WTC11 (cell line): ENCODE measurements around the gene OTOS. TPM values are rescaled to one million over a fixed set of nuclear protein-coding genes. Genes with fewer than 3 reads are reported as not detected.

Experiments
- ATAC-seq: fragments of 200-7000 bp; cut with Tn5 transposase; 2 replicates; pipeline ENCODE4 v1.10.0; 2021; ENCODE audit warnings: mild to moderate bottlenecking, moderate library complexity
- CTCF ChIA-PET: fragments of 300-600 bp; sonication (Branson Sonifier 250); formaldehyde crosslinking; loops from one replicate; lab custom pipeline; 2021; ENCODE audit warnings: antibody characterized with exemption; lab: Charles Lee
- POLR2A ChIA-PET: fragments of 350-600 bp; sonication (Branson Sonifier 250); formaldehyde crosslinking; loops from one replicate; lab custom pipeline; 2021; ENCODE audit warnings: antibody characterized with exemption; lab: Charles Lee
- DNase-seq: peaks from one replicate; pipeline ENCODE4 v3.0.0; 2021; ENCODE audit warnings: low spot score
- H3K27ac Mint-ChIP-seq: 2 replicates; pipeline ENCODE4 v1.8.0; 2021; ENCODE audit warnings: mixed read lengths
- H3K27me3 Mint-ChIP-seq: 2 replicates; pipeline ENCODE4 v1.8.0; 2021; ENCODE audit warnings: low read depth, mild to moderate bottlenecking, moderate library complexity, mixed read lengths
- H3K36me3 Mint-ChIP-seq: 2 replicates; pipeline ENCODE4 v1.8.0; 2021; ENCODE audit warnings: mixed read lengths
- H3K4me1 Mint-ChIP-seq: 2 replicates; pipeline ENCODE4 v1.8.0; 2022; ENCODE audit warnings: mixed read lengths
- H3K4me3 Mint-ChIP-seq: 2 replicates; pipeline ENCODE4 v1.8.0; 2021; ENCODE audit warnings: mild to moderate bottlenecking, moderate library complexity, mixed read lengths
- H3K9me3 Mint-ChIP-seq: 2 replicates; pipeline ENCODE4 v1.8.0; 2021; ENCODE audit warnings: mixed read lengths
- ELF4 ChIP-seq: sonication (generic); formaldehyde crosslinking; IDR thresholded peaks from 2 replicates; pipeline ENCODE4 v1.8.1; 2022; ENCODE audit warnings: low read depth, mild to moderate bottlenecking, moderate library complexity, missing genetic modification reagents
- ESRRA ChIP-seq: sonication (generic); formaldehyde crosslinking; IDR thresholded peaks from 2 replicates; pipeline ENCODE4 v1.8.1; 2022; ENCODE audit warnings: mild to moderate bottlenecking, missing genetic modification reagents, borderline replicate concordance
- GTF2I ChIP-seq: fragments of 250-450 bp; sonication (Bioruptor Pico); conservative IDR thresholded peaks from 2 replicates; pipeline ENCODE4 v1.4.0; 2021; ENCODE audit warnings: mild to moderate bottlenecking
- IRF2 ChIP-seq: sonication (generic); formaldehyde crosslinking; IDR thresholded peaks from 2 replicates; pipeline ENCODE4 v1.8.0; 2022; ENCODE audit warnings: low read depth, missing genetic modification reagents, borderline replicate concordance
- KAT7 ChIP-seq: sonication (generic); formaldehyde crosslinking; IDR thresholded peaks from 2 replicates; pipeline ENCODE4 v1.8.1; 2023; ENCODE audit warnings: missing genetic modification reagents, mild to moderate bottlenecking, borderline replicate concordance
- RELA ChIP-seq: sonication (generic); formaldehyde crosslinking; IDR thresholded peaks from 2 replicates; pipeline ENCODE4 v1.8.1; 2022; ENCODE audit warnings: missing genetic modification reagents, mild to moderate bottlenecking, borderline replicate concordance
- SP1 ChIP-seq: sonication (generic); formaldehyde crosslinking; conservative IDR thresholded peaks from 2 replicates; pipeline ENCODE4 v1.8.1; 2022; ENCODE audit warnings: missing genetic modification reagents
- ZBTB21 ChIP-seq: sonication (generic); formaldehyde crosslinking; IDR thresholded peaks from 2 replicates; pipeline ENCODE4 v1.8.1; 2023; ENCODE audit warnings: mild to moderate bottlenecking, missing genetic modification reagents, borderline replicate concordance
- ZNF121 ChIP-seq: sonication (generic); formaldehyde crosslinking; IDR thresholded peaks from 2 replicates; pipeline ENCODE4 v1.8.0; 2023; ENCODE audit warnings: missing genetic modification reagents
- ZNF317 ChIP-seq: sonication (generic); formaldehyde crosslinking; IDR thresholded peaks from 2 replicates; pipeline ENCODE4 v1.8.1; 2023; ENCODE audit warnings: low read depth, mild to moderate bottlenecking, moderate library complexity, missing genetic modification reagents, borderline replicate concordance
- ZNF423 ChIP-seq: fragments of 250-450 bp; sonication (Bioruptor Pico); IDR thresholded peaks from 2 replicates; pipeline ENCODE4 v2.1.2; 2022; ENCODE audit warnings: mild to moderate bottlenecking, moderate library complexity
- total RNA-seq: library from RNA; stranded (reverse); gene quantifications from 3 replicates; pipeline ENCODE4 v1.2.3, GENCODE V29; 2021
- TF ChIP-seq, protein P1 (sequence below): sonication (generic); formaldehyde crosslinking; IDR thresholded peaks from 2 replicates; pipeline ENCODE4 v1.8.0; 2023; ENCODE audit warnings: missing genetic modification reagents
- TF ChIP-seq, protein P2 (sequence below): fragments of 250-450 bp; sonication (Bioruptor Pico); IDR thresholded peaks from 2 replicates; pipeline ENCODE4 v2.1.2; 2022; ENCODE audit warnings: mild to moderate bottlenecking, moderate library complexity
- TF ChIP-seq, protein P3 (sequence below): sonication (generic); formaldehyde crosslinking; IDR thresholded peaks from 2 replicates; pipeline ENCODE4 v1.8.0; 2022; ENCODE audit warnings: missing genetic modification reagents
- TF ChIP-seq, protein P4 (sequence below): sonication (generic); formaldehyde crosslinking; IDR thresholded peaks from 2 replicates; pipeline ENCODE4 v1.8.1; 2022; ENCODE audit warnings: low read depth, missing genetic modification reagents, borderline replicate concordance
- TF ChIP-seq, protein P5 (sequence below): sonication (generic); formaldehyde crosslinking; IDR thresholded peaks from 2 replicates; pipeline ENCODE4 v1.8.1; 2023; ENCODE audit warnings: mild to moderate bottlenecking, missing genetic modification reagents
- TF ChIP-seq, protein P6 (sequence below): sonication (generic); formaldehyde crosslinking; IDR thresholded peaks from 2 replicates; pipeline ENCODE4 v1.8.1; 2023; ENCODE audit warnings: mild to moderate bottlenecking, missing genetic modification reagents, moderate library complexity
- TF ChIP-seq, protein P7 (sequence below): sonication (generic); formaldehyde crosslinking; IDR thresholded peaks from 2 replicates; pipeline ENCODE4 v1.8.0; 2022; ENCODE audit warnings: mild to moderate bottlenecking, missing genetic modification reagents
- TF ChIP-seq, protein P8 (sequence below): sonication (generic); formaldehyde crosslinking; IDR thresholded peaks from 2 replicates; pipeline ENCODE4 v1.8.1; 2022; ENCODE audit warnings: mild to moderate bottlenecking, moderate library complexity, missing genetic modification reagents

OTOS gene
- total RNA-seq, 1 experiment from 2014 or later = not detected

DNA sequence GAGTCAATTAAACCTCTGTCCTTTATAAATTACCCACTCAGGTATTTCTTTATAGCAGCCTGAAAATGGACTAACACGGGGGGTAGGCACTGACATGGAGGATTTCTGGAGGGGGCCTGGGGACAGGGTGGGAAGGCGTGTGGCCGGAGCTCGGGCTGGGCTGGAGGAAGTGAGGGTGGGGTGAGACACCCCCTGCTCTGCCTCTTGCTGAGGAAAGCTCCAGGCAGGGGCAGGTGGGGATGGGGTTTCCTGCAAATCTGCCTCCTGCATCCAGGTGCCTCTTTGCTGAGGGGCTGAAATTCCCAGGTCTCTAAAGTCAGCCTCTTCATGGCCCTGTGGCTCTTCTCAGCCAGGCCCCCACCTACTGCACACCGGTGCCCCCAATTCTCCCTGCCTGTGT is 25.7 kb upstream of the OTOS start:
- no peak for DNase-seq
- TF ChIP-seq IRF2 = no peak
- TF ChIP-seq, protein P1, sequence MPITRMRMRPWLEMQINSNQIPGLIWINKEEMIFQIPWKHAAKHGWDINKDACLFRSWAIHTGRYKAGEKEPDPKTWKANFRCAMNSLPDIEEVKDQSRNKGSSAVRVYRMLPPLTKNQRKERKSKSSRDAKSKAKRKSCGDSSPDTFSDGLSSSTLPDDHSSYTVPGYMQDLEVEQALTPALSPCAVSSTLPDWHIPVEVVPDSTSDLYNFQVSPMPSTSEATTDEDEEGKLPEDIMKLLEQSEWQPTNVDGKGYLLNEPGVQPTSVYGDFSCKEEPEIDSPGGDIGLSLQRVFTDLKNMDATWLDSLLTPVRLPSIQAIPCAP = no peak
- TF ChIP-seq, protein P2, sequence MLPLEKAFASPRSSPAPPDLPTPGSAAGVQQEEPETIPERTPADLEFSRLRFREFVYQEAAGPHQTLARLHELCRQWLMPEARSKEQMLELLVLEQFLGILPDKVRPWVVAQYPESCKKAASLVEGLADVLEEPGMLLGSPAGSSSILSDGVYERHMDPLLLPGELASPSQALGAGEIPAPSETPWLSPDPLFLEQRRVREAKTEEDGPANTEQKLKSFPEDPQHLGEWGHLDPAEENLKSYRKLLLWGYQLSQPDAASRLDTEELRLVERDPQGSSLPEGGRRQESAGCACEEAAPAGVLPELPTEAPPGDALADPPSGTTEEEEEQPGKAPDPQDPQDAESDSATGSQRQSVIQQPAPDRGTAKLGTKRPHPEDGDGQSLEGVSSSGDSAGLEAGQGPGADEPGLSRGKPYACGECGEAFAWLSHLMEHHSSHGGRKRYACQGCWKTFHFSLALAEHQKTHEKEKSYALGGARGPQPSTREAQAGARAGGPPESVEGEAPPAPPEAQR = no peak
- TF ChIP-seq, protein P3, sequence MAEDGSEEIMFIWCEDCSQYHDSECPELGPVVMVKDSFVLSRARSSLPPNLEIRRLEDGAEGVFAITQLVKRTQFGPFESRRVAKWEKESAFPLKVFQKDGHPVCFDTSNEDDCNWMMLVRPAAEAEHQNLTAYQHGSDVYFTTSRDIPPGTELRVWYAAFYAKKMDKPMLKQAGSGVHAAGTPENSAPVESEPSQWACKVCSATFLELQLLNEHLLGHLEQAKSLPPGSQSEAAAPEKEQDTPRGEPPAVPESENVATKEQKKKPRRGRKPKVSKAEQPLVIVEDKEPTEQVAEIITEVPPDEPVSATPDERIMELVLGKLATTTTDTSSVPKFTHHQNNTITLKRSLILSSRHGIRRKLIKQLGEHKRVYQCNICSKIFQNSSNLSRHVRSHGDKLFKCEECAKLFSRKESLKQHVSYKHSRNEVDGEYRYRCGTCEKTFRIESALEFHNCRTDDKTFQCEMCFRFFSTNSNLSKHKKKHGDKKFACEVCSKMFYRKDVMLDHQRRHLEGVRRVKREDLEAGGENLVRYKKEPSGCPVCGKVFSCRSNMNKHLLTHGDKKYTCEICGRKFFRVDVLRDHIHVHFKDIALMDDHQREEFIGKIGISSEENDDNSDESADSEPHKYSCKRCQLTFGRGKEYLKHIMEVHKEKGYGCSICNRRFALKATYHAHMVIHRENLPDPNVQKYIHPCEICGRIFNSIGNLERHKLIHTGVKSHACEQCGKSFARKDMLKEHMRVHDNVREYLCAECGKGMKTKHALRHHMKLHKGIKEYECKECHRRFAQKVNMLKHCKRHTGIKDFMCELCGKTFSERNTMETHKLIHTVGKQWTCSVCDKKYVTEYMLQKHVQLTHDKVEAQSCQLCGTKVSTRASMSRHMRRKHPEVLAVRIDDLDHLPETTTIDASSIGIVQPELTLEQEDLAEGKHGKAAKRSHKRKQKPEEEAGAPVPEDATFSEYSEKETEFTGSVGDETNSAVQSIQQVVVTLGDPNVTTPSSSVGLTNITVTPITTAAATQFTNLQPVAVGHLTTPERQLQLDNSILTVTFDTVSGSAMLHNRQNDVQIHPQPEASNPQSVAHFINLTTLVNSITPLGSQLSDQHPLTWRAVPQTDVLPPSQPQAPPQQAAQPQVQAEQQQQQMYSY (CRISPR knock-in tag) = no peak
- TF ChIP-seq, protein P4, sequence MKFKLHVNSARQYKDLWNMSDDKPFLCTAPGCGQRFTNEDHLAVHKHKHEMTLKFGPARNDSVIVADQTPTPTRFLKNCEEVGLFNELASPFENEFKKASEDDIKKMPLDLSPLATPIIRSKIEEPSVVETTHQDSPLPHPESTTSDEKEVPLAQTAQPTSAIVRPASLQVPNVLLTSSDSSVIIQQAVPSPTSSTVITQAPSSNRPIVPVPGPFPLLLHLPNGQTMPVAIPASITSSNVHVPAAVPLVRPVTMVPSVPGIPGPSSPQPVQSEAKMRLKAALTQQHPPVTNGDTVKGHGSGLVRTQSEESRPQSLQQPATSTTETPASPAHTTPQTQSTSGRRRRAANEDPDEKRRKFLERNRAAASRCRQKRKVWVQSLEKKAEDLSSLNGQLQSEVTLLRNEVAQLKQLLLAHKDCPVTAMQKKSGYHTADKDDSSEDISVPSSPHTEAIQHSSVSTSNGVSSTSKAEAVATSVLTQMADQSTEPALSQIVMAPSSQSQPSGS (CRISPR knock-in tag) = no peak
- TF ChIP-seq, protein P5, sequence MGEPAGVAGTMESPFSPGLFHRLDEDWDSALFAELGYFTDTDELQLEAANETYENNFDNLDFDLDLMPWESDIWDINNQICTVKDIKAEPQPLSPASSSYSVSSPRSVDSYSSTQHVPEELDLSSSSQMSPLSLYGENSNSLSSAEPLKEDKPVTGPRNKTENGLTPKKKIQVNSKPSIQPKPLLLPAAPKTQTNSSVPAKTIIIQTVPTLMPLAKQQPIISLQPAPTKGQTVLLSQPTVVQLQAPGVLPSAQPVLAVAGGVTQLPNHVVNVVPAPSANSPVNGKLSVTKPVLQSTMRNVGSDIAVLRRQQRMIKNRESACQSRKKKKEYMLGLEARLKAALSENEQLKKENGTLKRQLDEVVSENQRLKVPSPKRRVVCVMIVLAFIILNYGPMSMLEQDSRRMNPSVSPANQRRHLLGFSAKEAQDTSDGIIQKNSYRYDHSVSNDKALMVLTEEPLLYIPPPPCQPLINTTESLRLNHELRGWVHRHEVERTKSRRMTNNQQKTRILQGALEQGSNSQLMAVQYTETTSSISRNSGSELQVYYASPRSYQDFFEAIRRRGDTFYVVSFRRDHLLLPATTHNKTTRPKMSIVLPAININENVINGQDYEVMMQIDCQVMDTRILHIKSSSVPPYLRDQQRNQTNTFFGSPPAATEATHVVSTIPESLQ (CRISPR knock-in tag) = no peak
- TF ChIP-seq ELF4 = no peak
- TF ChIP-seq ZNF423 (CRISPR knock-in tag) = no peak
- TF ChIP-seq, protein P6, sequence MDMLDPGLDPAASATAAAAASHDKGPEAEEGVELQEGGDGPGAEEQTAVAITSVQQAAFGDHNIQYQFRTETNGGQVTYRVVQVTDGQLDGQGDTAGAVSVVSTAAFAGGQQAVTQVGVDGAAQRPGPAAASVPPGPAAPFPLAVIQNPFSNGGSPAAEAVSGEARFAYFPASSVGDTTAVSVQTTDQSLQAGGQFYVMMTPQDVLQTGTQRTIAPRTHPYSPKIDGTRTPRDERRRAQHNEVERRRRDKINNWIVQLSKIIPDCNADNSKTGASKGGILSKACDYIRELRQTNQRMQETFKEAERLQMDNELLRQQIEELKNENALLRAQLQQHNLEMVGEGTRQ (CRISPR knock-in tag) = no peak
- TF ChIP-seq ESRRA (CRISPR knock-in tag) = no peak
- no peak for TF ChIP-seq ZNF317 (CRISPR knock-in tag)
- TF ChIP-seq, protein P7, sequence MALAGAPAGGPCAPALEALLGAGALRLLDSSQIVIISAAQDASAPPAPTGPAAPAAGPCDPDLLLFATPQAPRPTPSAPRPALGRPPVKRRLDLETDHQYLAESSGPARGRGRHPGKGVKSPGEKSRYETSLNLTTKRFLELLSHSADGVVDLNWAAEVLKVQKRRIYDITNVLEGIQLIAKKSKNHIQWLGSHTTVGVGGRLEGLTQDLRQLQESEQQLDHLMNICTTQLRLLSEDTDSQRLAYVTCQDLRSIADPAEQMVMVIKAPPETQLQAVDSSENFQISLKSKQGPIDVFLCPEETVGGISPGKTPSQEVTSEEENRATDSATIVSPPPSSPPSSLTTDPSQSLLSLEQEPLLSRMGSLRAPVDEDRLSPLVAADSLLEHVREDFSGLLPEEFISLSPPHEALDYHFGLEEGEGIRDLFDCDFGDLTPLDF (CRISPR knock-in tag) = no peak
- TF ChIP-seq RELA (CRISPR knock-in tag) = no peak
- TF ChIP-seq SP1 = no peak
- TF ChIP-seq, protein P8, sequence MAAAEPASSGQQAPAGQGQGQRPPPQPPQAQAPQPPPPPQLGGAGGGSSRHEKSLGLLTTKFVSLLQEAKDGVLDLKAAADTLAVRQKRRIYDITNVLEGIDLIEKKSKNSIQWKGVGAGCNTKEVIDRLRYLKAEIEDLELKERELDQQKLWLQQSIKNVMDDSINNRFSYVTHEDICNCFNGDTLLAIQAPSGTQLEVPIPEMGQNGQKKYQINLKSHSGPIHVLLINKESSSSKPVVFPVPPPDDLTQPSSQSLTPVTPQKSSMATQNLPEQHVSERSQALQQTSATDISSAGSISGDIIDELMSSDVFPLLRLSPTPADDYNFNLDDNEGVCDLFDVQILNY = no peak
- TF ChIP-seq ZNF121 (CRISPR knock-in tag) = no peak
- TF ChIP-seq GTF2I (CRISPR knock-in tag) = no peak
- no peak for TF ChIP-seq KAT7 (CRISPR knock-in tag)
- TF ChIP-seq ZBTB21 (CRISPR knock-in tag) = no peak
- peaks cover 2% of the 10 kb centered on the region; the same call in 1 of the 2 replicates for H3K36me3 Mint-ChIP-seq
- 0 out of 2 replicates have a peak, but pooled peaks cover 4% of the 10 kb centered on the region for H3K27me3 Mint-ChIP-seq
- ATAC-seq = no peak
- no peak overlapping the region for H3K4me3 Mint-ChIP-seq
- POLR2A ChIA-PET = no interaction called here
- no peak overlapping the region for H3K27ac Mint-ChIP-seq
- no peaks in the 10 kb centered on the region for H3K4me1 Mint-ChIP-seq
- peaks cover 15% of the 10 kb centered on the region for H3K9me3 Mint-ChIP-seq
- CTCF ChIA-PET = no interaction called here
